Measurements from ENCODE around the gene FRMPD4.
A peak's percentile ranks its signal among the peaks of the same experiment; 100 is the strongest.

Gene FRMPD4

DNA sequence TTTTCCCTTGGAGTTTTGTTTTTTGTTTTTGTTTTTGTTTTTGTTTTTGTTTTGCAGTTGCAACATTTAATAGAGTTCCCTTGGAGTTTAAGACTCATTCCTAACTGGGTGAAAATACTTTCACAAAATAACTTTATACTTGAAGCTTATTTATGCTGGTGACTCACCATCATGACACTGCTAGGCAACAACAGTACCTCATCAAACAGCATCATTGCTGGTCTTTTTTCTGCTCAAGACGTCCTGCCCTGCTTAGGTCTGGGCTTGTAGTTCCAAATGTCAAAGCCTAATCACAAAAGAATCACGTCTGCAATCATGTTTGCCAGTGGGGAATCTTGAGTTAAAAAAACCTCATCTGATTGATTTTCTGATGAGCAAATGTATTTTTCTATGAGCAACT is 547.3 kb downstream of the FRMPD4 start:
- DNase-seq, result no peak

DNA sequence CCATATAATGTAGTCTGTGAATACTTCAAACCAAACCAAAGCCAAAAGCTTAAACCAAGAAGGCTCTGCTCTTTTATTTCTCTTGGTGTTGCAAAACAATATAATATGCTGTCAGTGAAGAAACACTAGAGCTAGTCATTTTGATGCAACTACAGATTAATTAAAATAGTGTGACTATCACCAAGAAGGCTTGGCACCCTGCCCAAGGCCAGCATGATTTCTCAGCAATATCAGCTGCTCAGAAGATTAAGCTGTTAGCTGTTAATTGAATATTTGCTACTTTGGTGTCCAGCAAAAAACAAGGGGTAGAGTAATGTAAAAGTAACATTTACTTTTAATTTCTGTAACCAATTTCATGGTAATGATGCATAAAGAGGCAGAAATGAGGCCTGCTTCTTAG is 548.1 kb downstream of the FRMPD4 start:
- DNase-seq, result no peak

DNA sequence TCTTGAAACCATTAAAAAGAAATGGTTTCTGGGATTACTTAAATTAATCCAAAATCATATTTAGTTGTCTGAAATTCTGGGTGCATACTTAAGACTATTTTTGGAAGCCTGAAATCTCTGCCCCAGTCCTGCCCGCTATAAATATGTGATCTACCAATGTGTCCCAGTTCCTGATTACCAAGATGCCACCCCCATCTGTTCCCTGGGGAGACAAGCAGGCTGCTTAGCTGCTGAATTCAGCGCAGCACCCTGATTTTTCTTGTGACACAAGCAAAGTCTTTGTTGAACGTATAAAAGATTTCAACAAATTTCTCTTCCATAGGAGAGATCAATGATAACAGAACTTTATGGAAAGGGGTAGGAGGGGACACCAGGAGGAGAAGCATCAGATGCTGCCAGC is 552.4 kb downstream of the FRMPD4 start:
- no peak for DNase-seq

- DNase-seq, result no peak
These were observed 555.5 kb downstream of the FRMPD4 start for GRCh38 chrX:12693754-12694153.

GRCh38 chrX:12700745-12701144 is 562.5 kb downstream of the FRMPD4 start:
- no peak for DNase-seq

- DNase-seq, result peak; percentile 89 to 90
These were observed 563.4 kb downstream of the FRMPD4 start for GRCh38 chrX:12701628-12702027.

DNA sequence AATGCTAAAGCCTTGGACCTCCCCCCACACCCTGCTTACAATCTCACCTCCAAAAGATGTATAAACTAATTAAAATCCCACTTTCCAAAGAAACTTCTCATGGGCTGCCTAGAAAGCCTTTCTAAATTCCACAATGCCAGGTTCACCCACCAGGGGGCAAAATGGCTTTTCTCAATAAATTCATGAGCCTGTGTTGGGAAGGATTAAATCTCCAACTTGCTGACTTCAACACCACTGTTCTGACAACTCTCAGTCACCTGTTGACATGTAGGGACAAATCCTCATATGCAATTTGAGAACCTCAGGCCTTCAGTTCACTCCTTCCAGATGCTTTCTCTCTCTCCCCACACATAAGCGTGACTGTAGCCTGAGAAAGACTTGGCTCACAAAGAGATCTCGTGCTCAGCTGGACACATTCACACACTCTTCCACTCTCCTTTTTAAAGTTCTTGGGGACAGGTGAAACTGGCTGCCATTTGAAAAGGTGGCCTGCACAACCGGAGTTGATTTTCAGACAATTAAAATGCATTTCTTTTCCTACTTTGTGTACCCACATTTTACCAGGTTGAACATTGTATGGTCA is 564.3 kb downstream of the FRMPD4 start:
- DNase-seq, result peak; percentile 36 to 44

DNA sequence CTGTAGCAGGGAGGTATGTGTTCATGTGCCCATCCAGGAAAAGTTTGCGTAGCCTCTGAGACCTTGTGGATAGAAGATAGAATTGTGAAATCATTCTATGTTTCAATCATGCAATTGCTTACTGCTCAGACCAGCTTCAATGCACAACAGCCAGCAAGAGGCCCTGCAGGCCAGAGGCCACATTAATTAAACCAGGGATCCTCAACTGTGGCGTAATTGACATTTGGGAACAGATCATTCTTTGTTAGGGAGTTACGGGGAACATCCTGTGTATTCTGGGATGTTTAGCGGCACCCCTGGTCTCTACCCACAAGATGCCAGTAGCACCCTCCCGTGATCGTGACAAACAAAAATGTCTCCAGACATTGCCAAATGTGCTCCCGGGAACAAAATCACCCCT is 566.4 kb downstream of the FRMPD4 start:
- no peak for DNase-seq

DNA sequence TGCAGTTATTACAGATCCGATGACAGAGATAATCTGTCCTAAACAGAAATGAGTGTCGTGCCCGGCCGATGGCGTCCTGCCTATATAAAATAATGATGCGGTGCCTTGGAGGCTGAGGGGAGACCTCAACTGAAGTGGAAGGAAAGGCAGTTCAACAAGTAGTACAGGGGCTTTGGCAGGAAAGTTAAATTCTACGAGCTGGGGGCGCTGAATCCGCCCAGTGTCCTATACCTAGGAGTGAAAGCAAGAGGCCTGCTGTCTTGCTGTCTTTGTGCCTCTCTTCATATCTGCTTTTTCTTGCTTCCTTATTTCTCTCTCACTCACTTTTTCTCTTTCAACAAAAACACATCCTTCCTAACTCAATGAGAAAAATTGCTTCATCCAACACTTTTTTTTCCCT is 570.8 kb downstream of the FRMPD4 start:
- DNase-seq, result no peak

- no peak for DNase-seq
These were observed 573.3 kb downstream of the FRMPD4 start for GRCh38 chrX:12711435-12712040.

GRCh38 chrX:12716574-12716973 is 578.3 kb downstream of the FRMPD4 start:
- DNase-seq, result no peak

DNA sequence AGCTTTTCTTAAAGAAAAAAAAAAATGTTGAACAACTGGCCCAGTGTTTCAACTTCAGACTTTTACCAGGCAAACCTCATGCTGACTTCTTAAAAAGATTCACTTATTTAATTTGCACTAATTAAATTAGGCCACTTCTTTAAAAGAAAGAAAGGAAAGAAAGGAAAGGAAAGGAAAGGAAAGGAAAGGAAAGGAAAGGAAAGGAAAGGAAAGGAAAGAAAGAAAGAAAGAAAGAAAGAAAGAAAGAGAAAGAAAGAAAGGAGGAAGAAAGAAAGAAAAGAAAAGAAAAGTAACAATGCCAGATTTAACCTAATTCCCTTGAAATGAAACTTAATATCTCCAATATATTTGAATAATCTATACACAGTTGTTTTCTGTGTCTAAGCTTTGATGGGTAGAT is 581.6 kb downstream of the FRMPD4 start:
- no peak for DNase-seq

- no peak for DNase-seq
These were observed 582.8 kb downstream of the FRMPD4 start for GRCh38 chrX:12721042-12721441.

DNA sequence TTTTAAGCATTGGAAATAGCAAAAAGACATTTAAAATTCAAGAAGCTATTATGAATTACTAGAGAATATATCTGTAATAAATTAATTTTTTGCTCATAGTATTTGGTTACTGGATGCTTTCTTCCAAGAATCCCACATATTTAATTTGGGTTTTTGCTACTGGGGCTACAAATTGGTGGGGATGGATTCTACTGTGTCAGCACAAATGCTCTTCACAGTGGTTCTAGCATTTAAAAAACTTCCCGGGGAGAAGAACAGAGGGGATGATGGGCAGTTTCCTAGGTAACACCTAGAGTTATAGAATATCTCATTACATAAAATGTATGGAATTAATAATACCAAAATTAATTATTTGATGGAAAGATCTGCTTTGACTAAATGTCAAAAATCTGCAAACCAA is 584.0 kb downstream of the FRMPD4 start:
- no peak for DNase-seq

- DNase-seq, result no peak
These were observed 603.1 kb downstream of the FRMPD4 start for GRCh38 chrX:12741416-12741815.

DNA sequence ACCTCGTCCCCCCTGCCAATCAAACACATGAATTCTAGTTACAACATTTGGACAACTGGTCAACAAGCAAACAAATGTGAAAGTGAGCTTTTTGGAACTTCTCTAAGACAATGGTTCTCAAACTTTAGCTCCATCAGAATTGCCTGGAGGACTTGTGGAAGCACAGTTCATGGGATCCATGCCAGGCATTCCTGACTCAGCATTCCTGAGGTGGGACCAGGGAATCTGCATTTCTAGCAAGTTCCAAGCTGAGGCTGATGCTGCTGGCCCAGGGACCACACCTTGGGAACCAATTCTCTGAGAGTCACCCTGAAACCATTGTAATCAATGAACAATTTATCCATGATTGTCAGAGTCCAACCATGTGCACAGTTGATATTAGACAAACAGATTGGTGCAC is 609.2 kb downstream of the FRMPD4 start:
- no peak for DNase-seq

DNA sequence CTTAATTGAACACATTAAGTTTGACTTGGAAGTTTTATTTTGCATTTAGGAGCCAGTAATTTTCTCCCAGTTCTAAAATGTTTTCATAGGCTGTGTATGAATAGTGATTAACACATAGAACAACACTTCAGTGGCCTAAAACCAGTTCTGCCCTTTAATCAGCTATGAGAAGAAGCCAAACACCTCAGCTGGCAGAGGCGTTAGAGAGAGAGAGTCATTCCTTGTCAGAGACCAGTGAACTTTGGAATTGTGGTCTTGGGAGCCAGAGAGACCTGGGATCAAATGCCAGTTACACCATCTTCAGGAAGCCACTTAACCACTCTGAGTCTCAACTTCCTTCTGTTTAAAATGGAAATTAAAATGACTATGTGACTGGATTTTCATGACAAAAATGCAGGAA is 613.6 kb downstream of the FRMPD4 start:
- no peak for DNase-seq

GRCh38 chrX:12753366-12753765 is 615.1 kb downstream of the FRMPD4 start:
- no peak for DNase-seq

DNA sequence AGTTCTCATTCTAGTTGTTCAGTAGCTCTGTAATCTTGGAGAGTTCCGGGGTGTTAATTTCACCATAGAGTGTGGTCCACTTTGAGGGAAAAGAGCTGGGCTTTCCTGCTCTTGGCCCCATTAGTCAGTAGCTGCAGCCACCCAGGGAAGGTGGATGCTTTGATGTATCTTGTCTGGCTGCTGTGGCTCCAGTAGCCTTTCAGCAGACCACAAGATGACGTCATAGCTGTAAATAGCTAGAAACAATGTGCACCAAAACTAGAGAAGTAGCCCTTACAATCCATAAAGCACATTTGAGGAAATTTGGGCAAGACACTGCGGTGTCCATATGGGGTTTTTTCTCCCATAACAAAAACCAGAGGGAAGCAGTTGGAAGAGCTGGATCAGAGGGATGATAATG is 620.0 kb downstream of the FRMPD4 start:
- no peak for DNase-seq

GRCh38 chrX:12767856-12768255 is 629.6 kb downstream of the FRMPD4 start:
- peak in 1 of 2 experiments; percentile 21 for DNase-seq

DNA sequence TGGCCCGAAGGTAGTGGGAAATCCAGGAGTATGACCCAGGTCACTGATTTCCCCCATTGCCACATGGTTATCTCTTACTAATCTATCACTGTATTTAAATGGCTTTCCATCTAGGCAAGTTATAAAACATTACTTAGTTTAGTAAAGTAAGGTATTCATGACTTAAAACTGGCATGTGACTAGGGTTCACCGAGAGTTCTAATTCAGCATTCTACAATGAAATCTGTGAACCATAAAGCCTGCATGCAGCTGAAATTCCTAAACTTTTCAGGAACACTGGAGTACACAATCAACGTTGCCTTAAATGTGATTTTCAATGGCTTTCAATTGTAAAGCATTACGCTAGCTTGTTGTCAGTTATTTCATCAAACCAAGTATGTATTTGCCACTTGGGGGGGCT is 630.2 kb downstream of the FRMPD4 start:
- no peak for DNase-seq

DNA sequence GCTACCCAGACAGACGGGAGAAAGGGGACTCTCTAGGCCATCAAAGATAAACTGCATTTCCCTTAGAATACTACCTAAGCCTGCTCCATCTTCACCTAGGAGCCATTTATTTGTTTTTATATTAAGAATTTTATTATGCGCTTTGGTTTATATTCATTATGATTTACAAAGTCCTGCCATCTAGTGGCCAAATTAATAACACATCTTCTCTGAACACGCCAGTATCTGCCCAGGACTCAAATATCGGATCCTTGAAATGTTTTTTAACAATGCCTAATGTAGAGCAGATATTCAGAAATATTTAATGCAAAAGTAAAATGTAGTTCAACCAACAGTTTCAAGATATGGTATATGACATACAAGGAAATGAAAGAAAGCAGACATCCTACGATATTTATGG is 632.2 kb downstream of the FRMPD4 start:
- DNase-seq, result peak; percentile 32 to 41

DNA sequence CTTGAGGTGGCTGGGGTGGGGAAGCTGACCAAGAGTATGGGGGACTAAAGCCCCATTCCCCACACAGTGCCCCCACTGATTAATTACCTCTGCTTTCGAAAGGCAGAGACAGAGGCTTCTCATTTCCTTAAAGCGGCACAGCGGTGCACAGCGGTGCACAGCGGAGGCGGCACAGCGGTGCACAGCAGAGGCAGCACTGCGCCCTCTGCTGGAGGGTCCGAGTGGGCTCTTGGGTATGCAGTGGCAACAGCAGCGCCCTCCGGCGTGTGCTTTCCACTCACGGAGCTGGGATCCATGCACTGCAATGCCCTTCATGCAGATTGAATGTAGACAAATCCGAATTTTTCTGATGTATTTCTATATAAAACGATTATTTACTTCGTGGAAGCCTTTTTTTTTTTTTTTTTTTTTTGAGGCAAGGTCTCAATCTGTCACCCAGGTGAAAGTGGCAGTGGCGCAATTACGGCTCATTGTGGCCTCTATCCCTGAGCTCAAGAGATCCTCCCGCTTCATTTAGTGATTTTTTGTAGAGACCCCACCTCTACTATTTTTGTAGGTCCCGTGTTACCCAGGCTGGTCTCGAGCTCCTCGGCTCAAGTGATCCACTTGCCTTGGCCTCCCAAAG is 633.3 kb downstream of the FRMPD4 start:
- no peak for DNase-seq
